H9 (cell line): Measurements from ENCODE around the gene VAV2. TPM values are rescaled to one million over a fixed set of nuclear protein-coding genes. Genes with fewer than 3 reads are reported as not detected.

ENCODE experiments used
- DNase-seq: peaks from one replicate; pipeline ENCODE4 v3.0.0-alpha.2; 2017
- H2AFZ ChIP-seq: one replicate; pipeline ENCODE4 v1.6.1; 2013; ENCODE audit warnings: mild to moderate bottlenecking, low read length, control low read depth, moderate library complexity
- H2AK5ac ChIP-seq: 2 replicates; pipeline ENCODE4 v1.6.1; 2013; ENCODE audit warnings: low read length, control low read depth, mixed read lengths; ENCODE audit not compliant: insufficient read length
- H2BK120ac ChIP-seq: one replicate; pipeline ENCODE4 v1.6.1; 2013; ENCODE audit warnings: low read depth, mild to moderate bottlenecking, low read length, control low read depth, inconsistent platforms; ENCODE audit not compliant: poor library complexity, severe bottlenecking
- H2BK12ac ChIP-seq: 2 replicates; pipeline ENCODE4 v1.6.1; 2013; ENCODE audit warnings: low read length, control low read depth, mixed read lengths, low read depth; ENCODE audit not compliant: insufficient read length
- H2BK15ac ChIP-seq: 2 replicates; pipeline ENCODE4 v1.6.1; 2013; ENCODE audit warnings: low read depth, low read length, control low read depth
- H2BK20ac ChIP-seq: one replicate; pipeline ENCODE4 v1.6.1; 2013; ENCODE audit warnings: low read depth, mild to moderate bottlenecking, low read length, control low read depth, inconsistent platforms; ENCODE audit not compliant: poor library complexity, severe bottlenecking
- H2BK5ac ChIP-seq: 2 replicates; pipeline ENCODE4 v1.6.1; 2013; ENCODE audit warnings: low read length, control low read depth, mixed read lengths; ENCODE audit not compliant: insufficient read length
- H3K14ac ChIP-seq: 2 replicates; pipeline ENCODE4 v1.6.1; 2013; ENCODE audit warnings: low read length, control low read depth; ENCODE audit not compliant: insufficient read depth
- H3K18ac ChIP-seq: 2 replicates; pipeline ENCODE4 v1.6.1; 2013; ENCODE audit warnings: low read depth, mild to moderate bottlenecking, mixed read lengths, low read length, control low read depth; ENCODE audit not compliant: insufficient read length
- H3K23ac ChIP-seq: 2 replicates; pipeline ENCODE4 v1.6.1; 2013; ENCODE audit warnings: low read length, control low read depth, mixed read lengths, low read depth; ENCODE audit not compliant: insufficient read length
- H3K23me2 ChIP-seq: 2 replicates; pipeline ENCODE4 v1.6.1; 2013; ENCODE audit warnings: low read depth, mild to moderate bottlenecking, mixed read lengths, low read length, control low read depth; ENCODE audit not compliant: insufficient read length, poor library complexity, severe bottlenecking
- H3K27ac ChIP-seq: 2 replicates; pipeline ENCODE4 v1.5.1; 2013; ENCODE audit warnings: low read length, control low read depth, mixed read lengths, low read depth; ENCODE audit not compliant: insufficient read length
- H3K27me3 ChIP-seq: 2 replicates; pipeline ENCODE4 v1.6.1; 2013; ENCODE audit warnings: low read length, control low read depth, inconsistent platforms; ENCODE audit not compliant: insufficient read depth
- H3K4ac ChIP-seq: 2 replicates; pipeline ENCODE4 v1.6.1; 2013; ENCODE audit warnings: low read depth, mild to moderate bottlenecking, control low read depth, inconsistent platforms, low read length, moderate library complexity
- H3K4me1 ChIP-seq: 2 replicates; pipeline ENCODE4 v1.6.1; 2013; ENCODE audit warnings: low read length, control low read depth, inconsistent platforms; ENCODE audit not compliant: insufficient read depth
- H3K4me2 ChIP-seq: 2 replicates; pipeline ENCODE4 v1.6.1; 2013; ENCODE audit warnings: low read length, control low read depth, mixed read lengths; ENCODE audit not compliant: insufficient read length, insufficient read depth
- H3K56ac ChIP-seq: 2 replicates; pipeline ENCODE4 v1.6.1; 2013; ENCODE audit warnings: low read depth, mild to moderate bottlenecking, mixed read lengths, low read length, control low read depth; ENCODE audit not compliant: insufficient read length
- H3K79me1 ChIP-seq: 2 replicates; pipeline ENCODE4 v1.6.1; 2013; ENCODE audit warnings: low read depth, mild to moderate bottlenecking, moderate library complexity, low read length, control low read depth, inconsistent platforms; ENCODE audit not compliant: insufficient read depth, poor library complexity, severe bottlenecking
- H3K79me2 ChIP-seq: 2 replicates; pipeline ENCODE4 v1.6.1; 2013; ENCODE audit warnings: low read length, control low read depth, inconsistent platforms; ENCODE audit not compliant: insufficient read depth
- H3K9ac ChIP-seq: 2 replicates; pipeline ENCODE4 v1.6.1; 2013; ENCODE audit warnings: low read length, control low read depth, mixed read lengths; ENCODE audit not compliant: insufficient read length; ENCODE audit errors: extremely low read depth
- H3K9me3 ChIP-seq: one replicate; pipeline ENCODE4 v1.6.1; 2013; ENCODE audit warnings: low read depth, low read length, inconsistent platforms; ENCODE audit not compliant: control insufficient read depth
- H3T11ph ChIP-seq: one replicate; pipeline ENCODE4 v1.6.1; 2013; ENCODE audit warnings: mild to moderate bottlenecking, low read length, control low read depth, inconsistent platforms
- H4K20me1 ChIP-seq: one replicate; pipeline ENCODE4 v1.6.1; 2013; ENCODE audit not compliant: control insufficient read depth, insufficient read length, insufficient read depth
- H4K5ac ChIP-seq: 2 replicates; pipeline ENCODE4 v1.6.1; 2013; ENCODE audit warnings: low read depth, mild to moderate bottlenecking, mixed read lengths, low read length, control low read depth; ENCODE audit not compliant: insufficient read length
- H4K8ac ChIP-seq: replicated peaks from 2 replicates; pipeline ENCODE4 v1.6.1; 2013; ENCODE audit warnings: low read length, control low read depth, mixed read lengths, low read depth; ENCODE audit not compliant: insufficient read length
- H4K91ac ChIP-seq: 2 replicates; pipeline ENCODE4 v1.6.1; 2013; ENCODE audit warnings: low read depth, mild to moderate bottlenecking, moderate library complexity, mixed read lengths, low read length, control low read depth; ENCODE audit not compliant: insufficient read length
- H3K27ac Mint-ChIP-seq, 3 experiments: 2 replicates in 2 of 3; 3 replicates in 1 of 3; pipeline ENCODE4 v1.8.0; 2020 to 2021; ENCODE audit warnings: mixed read lengths in 3 of 3, mild to moderate bottlenecking in 1 of 3, moderate library complexity in 1 of 3
- H3K27me3 Mint-ChIP-seq: 2 replicates; pipeline ENCODE4 v1.8.0; 2021; ENCODE audit warnings: low read depth, mild to moderate bottlenecking, moderate library complexity, mixed read lengths
- H3K36me3 Mint-ChIP-seq, 3 experiments: 2 replicates in 2 of 3; 3 replicates in 1 of 3; pipeline ENCODE4 v1.8.0; 2020 to 2021; ENCODE audit warnings: low read depth in 3 of 3, mixed read lengths in 3 of 3; ENCODE audit not compliant: insufficient read depth in 1 of 3
- H3K4me1 Mint-ChIP-seq, 2 experiments: 2 replicates each; pipeline ENCODE4 v1.8.0; 2020; ENCODE audit warnings: mixed read lengths in 2 of 2
- H3K4me3 Mint-ChIP-seq, 2 experiments: 2 replicates in 1 of 2; 3 replicates in 1 of 2; pipeline ENCODE4 v1.8.0; 2020 to 2021; ENCODE audit warnings: mild to moderate bottlenecking in 2 of 2, mixed read lengths in 2 of 2, moderate library complexity in 1 of 2
- H3K9me3 Mint-ChIP-seq, 2 experiments: 2 replicates in 1 of 2; 3 replicates in 1 of 2; pipeline ENCODE4 v1.8.0; 2020; ENCODE audit warnings: mild to moderate bottlenecking in 2 of 2, mixed read lengths in 2 of 2, moderate library complexity in 1 of 2
- WGBS: extraction: QIAGEN DNeasy Blood & Tissue Kit; methylation state at CpG from one replicate; pipeline ENCODE4 v1.1.7; 2013; ENCODE audit warnings: missing lambda C conversion rate, low lambda C conversion rate, mixed read lengths; ENCODE audit not compliant: insufficient read length; ENCODE audit errors: extremely low coverage; 5-methylcytosine and 5-hydroxymethylcytosine counted together
- total RNA-seq: library from RNA; stranded (reverse); gene quantifications from 2 replicates; pipeline ENCODE4 v1.2.1, GENCODE V29; 2021
- TF ChIP-seq, protein P1 (sequence below): fragments of 200-600 bp; sonication (generic); conservative IDR thresholded peaks from 3 replicates; pipeline ENCODE4 v1.8.0; 2021; ENCODE audit warnings: antibody characterized with exemption, mild to moderate bottlenecking

The VAV2 gene
- total RNA-seq, 1 experiment from 2014 or later, result 58.7 TPM

DNA sequence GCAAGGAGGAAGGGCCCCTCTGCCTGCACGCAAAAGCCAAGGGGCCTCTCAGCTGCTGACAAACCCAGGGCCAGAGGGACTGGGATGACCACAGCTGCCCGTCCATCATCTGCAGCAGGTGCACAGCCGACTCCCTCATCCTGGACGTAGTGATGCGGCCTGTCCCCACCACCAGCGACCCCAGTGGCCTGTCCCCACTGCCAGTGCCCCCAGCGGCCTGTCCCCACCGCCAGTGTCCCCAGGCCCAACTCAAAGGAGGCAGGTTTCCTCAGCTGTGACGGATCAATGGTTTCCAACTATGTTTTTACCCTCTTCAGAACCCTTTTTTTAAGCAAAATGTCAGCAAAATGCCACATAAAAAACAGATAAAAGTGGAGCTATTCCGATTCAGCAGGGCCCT is 62.5 kb downstream of the VAV2 start:
- no peak overlapping the region for H2AFZ ChIP-seq
- H3K27ac ChIP-seq, result no peak overlapping the region
- H3K23ac ChIP-seq, result no peak overlapping the region
- no peak overlapping the region for H3K4ac ChIP-seq
- H3K27me3 ChIP-seq, result no peaks in the 10 kb centered on the region
- no peak overlapping the region for H2AK5ac ChIP-seq
- H2BK120ac ChIP-seq, result no peak overlapping the region
- Mint-ChIP-seq H3K27me3 (no peaks in the 10 kb centered on the region; the same call in 1 of the 2 replicates), H3K27ac (peak overlapping the region in 2 of 3 experiments; percentile 40 to 57; a peak in 2 of 7 replicates), H3K9me3 (peaks cover 0 to 8% of the 10 kb centered on the region in 2 experiments; a peak in 3 of 5 replicates), H3K4me3 (no peak overlapping the region), H3K4me1 (peaks cover 7 to 13% of the 10 kb centered on the region in 2 experiments), H3K36me3 (peaks cover 15 to 34% (median 30%) of the 10 kb centered on the region in 3 experiments; a peak in 6 of 7 replicates)
- peaks cover 4% of the 10 kb centered on the region; the same call in 1 of the 2 replicates for H3K79me2 ChIP-seq
- H3K79me1 ChIP-seq, result no peaks in the 10 kb centered on the region
- no peaks in the 10 kb centered on the region for H3K4me1 ChIP-seq
- no peak overlapping the region for H3K18ac ChIP-seq
- H4K5ac ChIP-seq, result no peak overlapping the region
- TF ChIP-seq, protein P1, sequence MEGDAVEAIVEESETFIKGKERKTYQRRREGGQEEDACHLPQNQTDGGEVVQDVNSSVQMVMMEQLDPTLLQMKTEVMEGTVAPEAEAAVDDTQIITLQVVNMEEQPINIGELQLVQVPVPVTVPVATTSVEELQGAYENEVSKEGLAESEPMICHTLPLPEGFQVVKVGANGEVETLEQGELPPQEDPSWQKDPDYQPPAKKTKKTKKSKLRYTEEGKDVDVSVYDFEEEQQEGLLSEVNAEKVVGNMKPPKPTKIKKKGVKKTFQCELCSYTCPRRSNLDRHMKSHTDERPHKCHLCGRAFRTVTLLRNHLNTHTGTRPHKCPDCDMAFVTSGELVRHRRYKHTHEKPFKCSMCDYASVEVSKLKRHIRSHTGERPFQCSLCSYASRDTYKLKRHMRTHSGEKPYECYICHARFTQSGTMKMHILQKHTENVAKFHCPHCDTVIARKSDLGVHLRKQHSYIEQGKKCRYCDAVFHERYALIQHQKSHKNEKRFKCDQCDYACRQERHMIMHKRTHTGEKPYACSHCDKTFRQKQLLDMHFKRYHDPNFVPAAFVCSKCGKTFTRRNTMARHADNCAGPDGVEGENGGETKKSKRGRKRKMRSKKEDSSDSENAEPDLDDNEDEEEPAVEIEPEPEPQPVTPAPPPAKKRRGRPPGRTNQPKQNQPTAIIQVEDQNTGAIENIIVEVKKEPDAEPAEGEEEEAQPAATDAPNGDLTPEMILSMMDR, result no peak
- no CpG with 5 or more reads among the region's 10 CpGs for WGBS
- H2BK15ac ChIP-seq, result no peak overlapping the region
- H3K9ac ChIP-seq, result no peak overlapping the region
- no peak overlapping the region; the same call in 1 of the 2 replicates for H3K14ac ChIP-seq
- H3K9me3 ChIP-seq, result no peaks in the 10 kb centered on the region
- H4K8ac ChIP-seq, result no peak overlapping the region
- no peak overlapping the region for H2BK12ac ChIP-seq
- H3K23me2 ChIP-seq, result no peaks in the 10 kb centered on the region
- H3K4me2 ChIP-seq, result no peak overlapping the region
- no peak overlapping the region for H2BK5ac ChIP-seq
- DNase-seq, result no peak
- no peak overlapping the region for H4K91ac ChIP-seq
- no peak overlapping the region for H3T11ph ChIP-seq
- no peaks in the 10 kb centered on the region for H4K20me1 ChIP-seq
- H3K56ac ChIP-seq, result no peak overlapping the region
- no peak overlapping the region for H2BK20ac ChIP-seq
